ENCODE results near the gene CYB5A. TPM values are rescaled to one million over a fixed set of nuclear protein-coding genes. Genes with fewer than 3 reads are reported as not detected.

CYB5A gene
- total and polyA plus RNA-seq, 3 experiments from 2014 or later, result 70.3 to 87.8 (median 77.7) TPM

DNA sequence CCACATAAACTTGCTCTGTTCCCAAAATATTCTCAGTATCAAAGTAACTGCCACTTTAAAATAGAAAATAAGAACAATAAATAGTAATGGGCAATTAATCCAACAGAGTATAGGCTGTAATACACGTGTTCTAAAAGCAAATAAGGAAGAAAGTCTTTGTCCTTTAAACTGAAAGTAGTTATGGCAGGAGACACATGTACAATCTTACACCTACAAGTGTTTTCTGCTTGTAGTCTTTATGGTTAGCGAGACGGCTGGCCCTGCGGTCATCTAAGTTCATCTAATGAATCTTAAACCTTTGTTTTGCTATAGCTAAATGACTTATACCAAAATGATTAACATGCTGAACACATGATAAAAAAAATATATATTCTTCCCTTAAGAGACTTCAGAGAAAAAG, 32.4 kb downstream of the CYB5A start:
- Histone ChIP-seq H3K27me3 (ENCODE audit: insufficient read depth, low read length, poor library complexity, severe bottlenecking) (no peaks in the 10 kb centered on the region), H3K27ac (ENCODE audit: low read depth, low read length) (no peak overlapping the region), H3K9me3 (ENCODE audit: low read length) (no peaks in the 10 kb centered on the region), H3K4me1 (ENCODE audit: insufficient read depth, low read length) (no peaks in the 10 kb centered on the region), H3K4me3 (ENCODE audit: low read length) (no peak overlapping the region), H3K36me3 (ENCODE audit: insufficient read depth, low read length) (peaks cover 3% of the 10 kb centered on the region)
- no peak overlapping the region for H3K4me3 Mint-ChIP-seq
- H3K4me1 Mint-ChIP-seq, result no peaks in the 10 kb centered on the region
- CTCF ChIA-PET, result no interaction called here
- H3K36me3 Mint-ChIP-seq, result peaks cover 2 to 56% (median 9%) of the 10 kb centered on the region in 3 donors
- H3K9me3 Mint-ChIP-seq, result no peaks in the 10 kb centered on the region
- H3K27ac Mint-ChIP-seq, result no peak overlapping the region
- POLR2A ChIA-PET, result no interaction called here
- no peaks in the 10 kb centered on the region for H3K27me3 Mint-ChIP-seq
- DNase-seq, result no peak

DNA sequence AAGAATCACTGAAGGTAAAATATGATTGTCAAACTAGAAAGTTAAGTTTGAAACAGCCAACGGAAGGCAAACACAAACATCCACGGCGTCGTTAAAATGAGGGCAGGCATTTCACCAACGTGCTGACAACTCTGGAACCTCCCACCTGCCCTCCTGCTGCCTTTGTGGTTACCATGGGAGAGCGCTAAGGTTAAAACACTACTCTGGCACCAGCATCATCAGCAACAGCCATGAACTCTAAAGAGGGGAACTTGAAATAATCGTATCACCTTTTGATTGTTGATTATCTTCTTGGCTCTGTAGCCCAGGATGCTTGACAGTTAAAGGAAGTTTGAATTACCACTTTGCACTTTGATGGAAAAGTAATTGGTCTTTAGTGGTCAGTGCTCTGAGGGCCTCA, 34.7 kb downstream of the CYB5A start:
- Mint-ChIP-seq H3K27ac (no peak overlapping the region), H3K4me3 (no peak overlapping the region), H3K4me1 (no peaks in the 10 kb centered on the region), H3K27me3 (no peaks in the 10 kb centered on the region), H3K36me3 (peaks cover 0 to 57% (median 10%) of the 10 kb centered on the region in 3 donors), H3K9me3 (no peaks in the 10 kb centered on the region)
- H3K27me3 ChIP-seq (ENCODE audit: insufficient read depth, low read length, poor library complexity, severe bottlenecking), result no peaks in the 10 kb centered on the region
- ChIA-PET POLR2A (no interaction called here), CTCF (no interaction called here)
- no peaks in the 10 kb centered on the region for H3K4me1 ChIP-seq (ENCODE audit: insufficient read depth, low read length)
- no peak for DNase-seq
- no peaks in the 10 kb centered on the region for H3K9me3 ChIP-seq (ENCODE audit: low read length)
- H3K36me3 ChIP-seq (ENCODE audit: insufficient read depth, low read length), result peaks cover 3% of the 10 kb centered on the region
- H3K4me3 ChIP-seq (ENCODE audit: low read length), result no peak overlapping the region
- H3K27ac ChIP-seq (ENCODE audit: low read depth, low read length), result no peak overlapping the region

DNA sequence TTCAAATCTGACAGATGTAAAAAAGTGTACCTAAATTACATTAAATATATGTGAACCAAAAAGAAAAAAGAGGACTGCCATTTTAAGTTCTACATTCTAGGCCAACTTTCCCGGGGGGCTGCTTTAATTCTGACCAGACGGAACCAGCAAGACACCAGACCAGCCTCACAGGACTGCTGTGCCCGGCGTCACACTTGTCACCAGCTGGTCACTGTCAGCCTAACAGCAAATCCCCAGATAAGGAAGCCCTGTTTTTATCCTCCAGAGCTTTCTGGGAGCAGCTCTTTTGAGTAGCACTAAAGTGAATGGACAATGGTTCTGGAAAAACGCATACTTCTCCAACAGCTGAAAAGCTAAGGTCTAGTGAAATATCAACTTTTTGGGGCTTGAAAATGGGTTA, 35.6 kb downstream of the CYB5A start:
- Mint-ChIP-seq H3K4me1 (no peaks in the 10 kb centered on the region), H3K4me3 (no peak overlapping the region), H3K27me3 (no peaks in the 10 kb centered on the region), H3K9me3 (no peaks in the 10 kb centered on the region), H3K36me3 (peaks cover 0 to 53% (median 7%) of the 10 kb centered on the region in 3 donors), H3K27ac (no peak overlapping the region)
- no peak overlapping the region for H3K4me3 ChIP-seq (ENCODE audit: low read length)
- no peaks in the 10 kb centered on the region for H3K27me3 ChIP-seq (ENCODE audit: insufficient read depth, low read length, poor library complexity, severe bottlenecking)
- no peaks in the 10 kb centered on the region for H3K36me3 ChIP-seq (ENCODE audit: insufficient read depth, low read length)
- no peaks in the 10 kb centered on the region for H3K4me1 ChIP-seq (ENCODE audit: insufficient read depth, low read length)
- H3K9me3 ChIP-seq (ENCODE audit: low read length), result no peaks in the 10 kb centered on the region
- CTCF ChIA-PET, result no interaction called here
- POLR2A ChIA-PET, result no interaction called here
- H3K27ac ChIP-seq (ENCODE audit: low read depth, low read length), result no peak overlapping the region
- no peak for DNase-seq

DNA sequence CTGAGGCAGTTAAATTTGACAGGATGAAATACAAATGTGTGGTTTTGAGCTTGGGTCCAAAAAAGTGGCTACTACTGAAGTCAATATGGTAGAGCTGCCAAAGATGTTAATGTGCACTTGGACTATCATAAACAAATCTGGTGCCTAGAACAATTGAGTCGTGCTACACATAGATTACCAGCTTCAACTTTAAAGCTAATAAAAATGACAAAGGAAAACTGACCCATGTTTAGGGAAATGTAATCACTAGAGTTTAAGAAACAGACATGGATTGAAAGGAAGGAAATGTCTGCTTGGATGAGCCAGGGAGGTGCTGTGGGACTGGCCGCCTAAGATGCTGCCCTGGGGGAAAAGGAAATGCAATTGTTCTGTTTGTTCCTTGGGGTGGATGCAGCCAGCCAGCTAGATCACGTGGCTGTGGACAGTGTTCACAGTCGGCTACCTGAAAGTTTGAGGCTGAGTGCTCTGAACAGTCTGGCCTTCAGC, 36.6 kb downstream of the CYB5A start:
- CTCF ChIA-PET, result no interaction called here
- Mint-ChIP-seq H3K27ac (no peak overlapping the region), H3K36me3 (peaks cover 0 to 45% (median 6%) of the 10 kb centered on the region in 3 donors), H3K27me3 (no peaks in the 10 kb centered on the region), H3K9me3 (no peaks in the 10 kb centered on the region), H3K4me3 (no peak overlapping the region), H3K4me1 (no peaks in the 10 kb centered on the region)
- H3K27me3 ChIP-seq (ENCODE audit: insufficient read depth, low read length, poor library complexity, severe bottlenecking), result no peaks in the 10 kb centered on the region
- no peak overlapping the region for H3K4me3 ChIP-seq (ENCODE audit: low read length)
- POLR2A ChIA-PET, result no interaction called here
- H3K36me3 ChIP-seq (ENCODE audit: insufficient read depth, low read length), result no peaks in the 10 kb centered on the region
- H3K27ac ChIP-seq (ENCODE audit: low read depth, low read length), result no peak overlapping the region
- no peak for DNase-seq
- no peaks in the 10 kb centered on the region for H3K4me1 ChIP-seq (ENCODE audit: insufficient read depth, low read length)
- no peaks in the 10 kb centered on the region for H3K9me3 ChIP-seq (ENCODE audit: low read length)

DNA sequence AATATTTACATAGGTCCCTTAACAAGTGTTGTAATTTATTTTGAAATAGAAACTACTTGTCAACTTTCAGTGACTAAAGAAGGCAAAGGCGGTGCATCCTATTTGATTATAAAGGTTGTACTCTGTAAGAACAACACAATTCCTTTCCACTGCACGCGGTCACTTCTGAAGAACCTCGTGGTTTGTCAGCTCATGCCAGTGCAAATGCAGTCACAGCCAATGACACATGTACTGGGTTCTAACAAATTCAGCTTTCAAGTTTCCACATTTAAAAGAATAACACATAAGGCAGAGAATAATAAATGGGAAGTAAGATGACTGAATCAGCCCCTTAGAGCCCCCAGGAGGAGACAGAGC, 39.7 kb downstream of the CYB5A start:
- no peaks in the 10 kb centered on the region for H3K4me1 ChIP-seq (ENCODE audit: insufficient read depth, low read length)
- H3K4me3 ChIP-seq (ENCODE audit: low read length), result no peak overlapping the region
- peaks cover 0 to 3% (median 0%) of the 10 kb centered on the region in 3 donors for H3K4me1 Mint-ChIP-seq
- no peaks in the 10 kb centered on the region for H3K27me3 Mint-ChIP-seq
- ChIA-PET CTCF (no interaction called here), POLR2A (no interaction called here)
- H3K4me3 Mint-ChIP-seq, result no peak overlapping the region
- H3K36me3 Mint-ChIP-seq, result peaks cover 0 to 33% (median 5%) of the 10 kb centered on the region in 3 donors
- no peaks in the 10 kb centered on the region for H3K27me3 ChIP-seq (ENCODE audit: insufficient read depth, low read length, poor library complexity, severe bottlenecking)
- H3K9me3 ChIP-seq (ENCODE audit: low read length), result no peaks in the 10 kb centered on the region
- H3K27ac ChIP-seq (ENCODE audit: low read depth, low read length), result no peak overlapping the region
- H3K27ac Mint-ChIP-seq, result peak overlapping the region in 2 of 8 donors; percentile 13 to 14
- H3K36me3 ChIP-seq (ENCODE audit: insufficient read depth, low read length), result no peaks in the 10 kb centered on the region
- H3K9me3 Mint-ChIP-seq, result no peaks in the 10 kb centered on the region
- DNase-seq, result no peak

DNA sequence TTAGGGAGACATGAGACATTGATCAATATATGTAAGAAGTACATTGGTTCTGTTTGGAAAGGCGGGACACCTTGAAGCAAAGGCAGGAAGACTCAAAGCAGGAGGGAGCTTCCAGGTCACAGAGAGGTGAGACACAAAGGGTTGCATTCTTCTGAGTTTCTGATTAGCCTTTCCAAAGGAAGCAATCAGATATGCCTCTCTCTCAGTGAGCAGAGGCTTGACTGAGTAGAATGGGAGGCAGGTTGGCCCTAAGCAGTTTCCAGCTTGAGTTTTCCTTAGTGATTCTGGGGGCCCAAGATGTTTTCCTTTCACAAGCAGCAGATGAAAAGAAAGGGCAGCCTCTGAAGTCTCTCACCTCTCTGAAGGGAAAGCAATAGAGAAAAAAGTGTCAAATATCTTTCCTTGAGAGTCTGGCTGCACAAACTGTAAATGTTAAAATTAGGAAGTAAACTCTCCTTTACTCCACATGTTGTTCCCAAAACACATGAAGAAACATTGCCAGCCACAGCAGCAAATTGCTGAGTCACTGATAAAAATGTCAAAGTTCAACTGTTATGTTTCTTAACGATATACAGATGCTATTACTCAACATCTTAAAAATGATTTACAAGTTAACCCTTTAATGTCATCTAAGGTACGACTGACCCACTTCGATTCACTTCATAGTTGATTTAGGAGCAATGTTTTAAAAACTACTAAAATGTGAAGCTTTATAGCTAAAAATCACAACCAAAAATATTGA, 40.3 kb downstream of the CYB5A start:
- no peak overlapping the region for H3K4me3 Mint-ChIP-seq
- no peaks in the 10 kb centered on the region for H3K9me3 Mint-ChIP-seq
- H3K27me3 ChIP-seq (ENCODE audit: insufficient read depth, low read length, poor library complexity, severe bottlenecking), result no peaks in the 10 kb centered on the region

DNA sequence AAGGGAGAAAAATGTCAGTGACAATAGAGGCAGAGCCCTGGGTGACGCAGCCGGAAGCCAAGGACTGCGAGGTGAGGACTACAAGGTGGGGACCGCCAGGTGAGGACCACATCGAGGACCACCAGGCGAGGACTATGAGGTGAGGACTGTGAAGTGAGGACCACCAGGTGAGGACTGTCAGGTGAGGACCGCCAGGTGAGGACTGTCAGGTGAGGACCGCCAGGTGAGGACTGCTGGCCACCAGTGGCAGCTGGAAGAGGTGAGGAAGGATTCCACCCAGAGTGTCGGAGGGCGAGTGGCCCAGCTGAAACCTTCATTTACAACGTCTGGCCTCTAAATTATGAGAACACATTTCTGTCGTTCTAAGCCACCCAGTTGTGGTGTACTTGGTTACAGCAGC, 41.6 kb downstream of the CYB5A start:
- DNase-seq, result no peak
- no peak overlapping the region for H3K4me3 ChIP-seq (ENCODE audit: low read length)
- H3K36me3 ChIP-seq (ENCODE audit: insufficient read depth, low read length), result no peaks in the 10 kb centered on the region
- Mint-ChIP-seq H3K27ac (peak overlapping the region in 1 of 8 donors; percentile 90), H3K27me3 (no peaks in the 10 kb centered on the region), H3K9me3 (no peaks in the 10 kb centered on the region), H3K36me3 (peaks cover 0 to 27% (median 3%) of the 10 kb centered on the region in 3 donors), H3K4me3 (peak overlapping the region in 1 of 7 donors; percentile 63), H3K4me1 (peaks cover 0 to 3% (median 0%) of the 10 kb centered on the region in 3 donors)
- no peaks in the 10 kb centered on the region for H3K27me3 ChIP-seq (ENCODE audit: insufficient read depth, low read length, poor library complexity, severe bottlenecking)
- no peak overlapping the region for H3K27ac ChIP-seq (ENCODE audit: low read depth, low read length)
- CTCF ChIA-PET, result no interaction called here
- H3K9me3 ChIP-seq (ENCODE audit: low read length), result no peaks in the 10 kb centered on the region
- POLR2A ChIA-PET, result no interaction called here
- H3K4me1 ChIP-seq (ENCODE audit: insufficient read depth, low read length), result no peaks in the 10 kb centered on the region

More for the DNA sequence above, 40.3 kb downstream of the CYB5A start:
- no peaks in the 10 kb centered on the region for H3K36me3 ChIP-seq (ENCODE audit: insufficient read depth, low read length)
- ChIA-PET CTCF (no interaction called here), POLR2A (no interaction called here)
- peak overlapping the region; percentile 29 for H3K27ac ChIP-seq (ENCODE audit: low read depth, low read length)
- H3K9me3 ChIP-seq (ENCODE audit: low read length), result no peaks in the 10 kb centered on the region
- H3K4me1 ChIP-seq (ENCODE audit: insufficient read depth, low read length), result no peaks in the 10 kb centered on the region
- H3K4me1 Mint-ChIP-seq, result peaks cover 0 to 3% (median 0%) of the 10 kb centered on the region in 3 donors
- no peak for DNase-seq
- H3K27me3 Mint-ChIP-seq, result no peaks in the 10 kb centered on the region
- H3K27ac Mint-ChIP-seq, result peak overlapping the region in 3 of 8 donors; percentile 12 to 68 (median 18)
- H3K4me3 ChIP-seq (ENCODE audit: low read length), result no peak overlapping the region
- H3K36me3 Mint-ChIP-seq, result peaks cover 0 to 31% (median 3%) of the 10 kb centered on the region in 3 donors

DNA sequence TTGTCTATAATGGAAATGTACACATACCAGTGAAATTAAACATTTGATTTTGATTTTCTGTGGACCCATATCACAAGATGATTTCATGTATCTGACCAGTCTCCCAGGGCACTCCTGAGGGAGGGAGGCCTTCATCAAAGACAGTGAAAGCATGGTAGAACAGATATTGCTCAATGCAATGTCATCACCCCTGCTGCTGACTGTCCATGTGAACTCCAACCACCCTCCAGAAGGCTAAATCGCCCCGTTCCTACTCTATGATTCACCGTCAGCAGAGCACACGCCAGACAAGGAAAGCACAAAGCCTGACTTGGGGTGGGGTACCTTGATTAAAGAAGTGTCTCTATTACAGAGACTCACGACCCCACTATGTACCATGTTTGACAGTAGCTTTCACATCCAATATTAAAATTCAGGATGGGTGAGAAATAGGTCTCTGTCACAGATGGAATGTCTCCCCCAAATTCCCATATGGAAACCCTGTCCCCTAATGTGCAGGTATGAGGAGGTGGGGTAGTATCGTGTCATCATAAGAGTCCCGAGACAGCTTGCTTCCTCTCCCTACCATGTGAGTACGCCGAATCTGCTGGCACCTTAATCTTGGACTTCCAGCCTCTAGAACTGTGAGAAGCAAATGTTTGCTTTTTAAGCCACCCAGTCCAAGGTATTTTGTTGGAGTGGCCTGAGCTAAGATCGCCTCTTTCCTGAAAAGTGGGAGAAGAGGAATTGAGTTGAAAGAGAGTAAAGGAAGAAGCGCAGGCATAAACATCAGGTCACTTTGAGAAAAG, 42.4 kb downstream of the CYB5A start:
- no peak for DNase-seq
- peaks cover 0 to 22% (median 3%) of the 10 kb centered on the region in 3 donors for H3K36me3 Mint-ChIP-seq
- Histone ChIP-seq H3K4me1 (ENCODE audit: insufficient read depth, low read length) (no peaks in the 10 kb centered on the region), H3K4me3 (ENCODE audit: low read length) (no peak overlapping the region), H3K27ac (ENCODE audit: low read depth, low read length) (no peak overlapping the region), H3K27me3 (ENCODE audit: insufficient read depth, low read length, poor library complexity, severe bottlenecking) (no peaks in the 10 kb centered on the region), H3K9me3 (ENCODE audit: low read length) (no peaks in the 10 kb centered on the region), H3K36me3 (ENCODE audit: insufficient read depth, low read length) (no peaks in the 10 kb centered on the region)
- H3K4me1 Mint-ChIP-seq, result peaks cover 0 to 3% (median 0%) of the 10 kb centered on the region in 3 donors
- H3K27me3 Mint-ChIP-seq, result no peaks in the 10 kb centered on the region
- H3K4me3 Mint-ChIP-seq, result no peak overlapping the region
- CTCF ChIA-PET, result no interaction called here
- peak overlapping the region in 2 of 8 donors; percentile 7 to 90 for H3K27ac Mint-ChIP-seq
- no peaks in the 10 kb centered on the region for H3K9me3 Mint-ChIP-seq
- POLR2A ChIA-PET, result no interaction called here

Data from CD8-positive, alpha-beta memory T cell (primary cell).